Karpas-422 (cell line): ENCODE results near the gene CDKN2AIP. TPM values are rescaled to one million over a fixed set of nuclear protein-coding genes. Genes with fewer than 3 reads are reported as not detected.

Experiments used
- DNase-seq: peaks from one replicate; pipeline ENCODE4 v3.0.0-alpha.2; 2015
- H2AFZ ChIP-seq: fragments of 200-600 bp; sonication (generic); 2 replicates; pipeline ENCODE4 v1.6.1; 2014; ENCODE audit warnings: antibody characterized with exemption, low read length, mixed read lengths
- H3K27ac ChIP-seq: fragments of 200-600 bp; sonication (generic); 2 replicates; pipeline ENCODE4 v1.5.1; 2014; ENCODE audit warnings: mild to moderate bottlenecking, low read length, moderate library complexity
- H3K27me3 ChIP-seq: fragments of 200-600 bp; sonication (generic); 2 replicates; pipeline ENCODE4 v1.6.1; 2014; ENCODE audit warnings: low read length, mixed read lengths
- H3K36me3 ChIP-seq: fragments of 200-600 bp; sonication (generic); 2 replicates; pipeline ENCODE4 v1.6.1; 2014; ENCODE audit warnings: low read length, mixed read lengths; ENCODE audit not compliant: insufficient read depth
- H3K4me1 ChIP-seq: fragments of 200-600 bp; sonication (generic); 2 replicates; pipeline ENCODE4 v1.6.1; 2014; ENCODE audit warnings: mild to moderate bottlenecking, low read length, mixed read lengths
- H3K4me2 ChIP-seq: fragments of 200-600 bp; sonication (generic); 2 replicates; pipeline ENCODE4 v1.6.1; 2014; ENCODE audit warnings: low read length, low read depth, mild to moderate bottlenecking; ENCODE audit not compliant: poor library complexity, severe bottlenecking
- H3K4me3 ChIP-seq: fragments of 200-600 bp; sonication (generic); 2 replicates; pipeline ENCODE4 v1.5.1; 2014; ENCODE audit warnings: mild to moderate bottlenecking, antibody characterized with exemption, low read length, mixed read lengths
- H3K79me2 ChIP-seq: fragments of 200-600 bp; sonication (generic); 2 replicates; pipeline ENCODE4 v1.6.1; 2014; ENCODE audit warnings: mild to moderate bottlenecking, low read length, mixed read lengths
- H3K9ac ChIP-seq: fragments of 200-600 bp; sonication (generic); 2 replicates; pipeline ENCODE4 v1.6.0; 2014; ENCODE audit warnings: low read length
- H3K9me2 ChIP-seq: fragments of 200-600 bp; sonication (generic), shearing (Covaris generic); replicated peaks from 2 replicates; pipeline ENCODE4 v1.6.0; 2014; ENCODE audit warnings: mild to moderate bottlenecking, low read length, moderate library complexity; ENCODE audit not compliant: insufficient read depth
- H3K9me3 ChIP-seq: fragments of 300-700, 200-600 bp; sonication (generic); 2 replicates; pipeline ENCODE4 v1.6.1; 2014; ENCODE audit warnings: low read length, mixed read lengths
- H4K20me1 ChIP-seq: fragments of 200-600 bp; sonication (generic); 2 replicates; pipeline ENCODE4 v1.6.1; 2014; ENCODE audit warnings: mild to moderate bottlenecking, antibody characterized with exemption, low read length, low read depth; ENCODE audit not compliant: insufficient read depth
- total RNA-seq: library from RNA; depleted of rRNA; stranded (reverse); fragments of >200 nt; shearing (Covaris generic); gene quantifications from 2 replicates; pipeline ENCODE4 v1.2.3, GENCODE V29; 2014; ENCODE audit warnings: low replicate concordance

CDKN2AIP gene
- total RNA-seq, 1 experiment from 2014 or later, result 16.8 TPM

DNA sequence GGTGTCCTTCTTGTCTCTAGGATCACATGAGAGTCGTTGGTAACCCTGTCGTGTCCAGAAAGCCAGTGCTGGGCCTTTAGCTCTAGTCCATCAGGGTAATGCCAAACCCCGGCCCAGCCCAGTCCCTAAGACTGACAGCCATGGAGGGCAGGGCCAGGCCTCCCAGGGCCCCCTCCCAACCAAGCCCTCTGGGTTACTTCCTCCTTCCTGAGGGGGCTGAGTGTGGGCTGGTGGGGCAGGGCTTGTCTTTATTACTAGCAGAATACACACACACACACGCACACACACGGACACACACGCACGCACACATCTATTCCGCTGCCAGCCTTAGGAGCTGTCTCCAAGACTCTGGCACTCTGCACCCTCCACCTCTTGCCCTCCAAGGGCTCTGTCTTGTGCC, 35.6 kb upstream of the CDKN2AIP start:
- Histone ChIP-seq H3K4me3 (no peak overlapping the region), H2AFZ (no peak overlapping the region), H4K20me1 (no peaks in the 10 kb centered on the region), H3K79me2 (no peaks in the 10 kb centered on the region), H3K27ac (no peak overlapping the region), H3K27me3 (no peaks in the 10 kb centered on the region), H3K36me3 (no peaks in the 10 kb centered on the region), H3K9me2 (no peaks in the 10 kb centered on the region), H3K4me1 (no peaks in the 10 kb centered on the region), H3K4me2 (no peak overlapping the region), H3K9ac (no peak overlapping the region), H3K9me3 (no peaks in the 10 kb centered on the region)
- no peak for DNase-seq

DNA sequence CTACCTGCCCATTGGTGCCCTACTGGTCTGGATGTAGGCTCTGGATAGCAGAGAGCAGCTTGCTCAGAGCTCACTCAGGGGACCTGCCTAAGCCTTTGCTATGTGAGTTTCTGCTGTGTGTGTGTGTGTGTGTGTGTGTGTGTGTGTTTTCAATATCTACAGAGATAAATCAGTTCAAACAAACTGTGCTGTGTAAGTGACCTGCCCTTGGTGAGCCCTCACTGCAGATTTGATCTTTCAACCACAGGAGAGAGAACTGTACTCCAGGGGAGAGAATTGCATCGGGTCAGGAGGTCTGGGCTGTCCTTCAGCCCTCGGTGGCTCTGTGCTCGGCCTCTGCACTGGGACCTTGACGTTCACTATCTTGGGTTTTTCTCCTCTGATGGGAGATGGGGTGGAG, 35.0 kb upstream of the CDKN2AIP start:
- Histone ChIP-seq H3K4me3 (no peak overlapping the region), H3K27me3 (no peaks in the 10 kb centered on the region), H3K4me2 (no peak overlapping the region), H3K9ac (no peak overlapping the region), H3K36me3 (no peaks in the 10 kb centered on the region), H3K79me2 (no peaks in the 10 kb centered on the region), H4K20me1 (no peaks in the 10 kb centered on the region), H3K27ac (no peak overlapping the region), H3K9me2 (no peaks in the 10 kb centered on the region), H2AFZ (no peak overlapping the region), H3K4me1 (no peaks in the 10 kb centered on the region), H3K9me3 (no peaks in the 10 kb centered on the region)
- no peak for DNase-seq

DNA sequence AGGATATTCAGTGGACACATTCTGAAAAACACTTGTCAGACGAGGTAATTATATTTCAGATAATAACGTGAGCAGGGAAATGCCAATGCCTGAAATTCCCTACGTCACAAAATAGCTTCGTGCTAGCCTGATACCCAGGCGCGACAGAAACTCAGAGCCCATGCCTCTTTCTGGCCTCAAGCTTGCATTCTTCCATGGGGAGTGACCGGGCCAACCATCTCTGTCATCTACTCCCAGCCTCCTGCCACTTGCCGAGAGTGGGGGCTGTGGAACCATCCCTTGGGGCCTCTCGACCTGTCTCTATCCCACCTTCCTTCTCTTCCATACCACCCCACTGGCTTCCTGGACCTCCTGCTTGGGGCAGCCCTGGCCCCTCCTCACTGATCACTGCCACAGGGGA, 34.5 kb upstream of the CDKN2AIP start:
- H2AFZ ChIP-seq, result no peak overlapping the region
- H3K9me3 ChIP-seq, result no peaks in the 10 kb centered on the region
- H3K9ac ChIP-seq, result no peak overlapping the region
- no peaks in the 10 kb centered on the region for H3K36me3 ChIP-seq
- no peak for DNase-seq
- H3K9me2 ChIP-seq, result no peaks in the 10 kb centered on the region
- H3K79me2 ChIP-seq, result no peaks in the 10 kb centered on the region
- H3K27ac ChIP-seq, result no peak overlapping the region
- no peaks in the 10 kb centered on the region for H3K27me3 ChIP-seq
- no peak overlapping the region for H3K4me3 ChIP-seq
- H3K4me1 ChIP-seq, result no peaks in the 10 kb centered on the region
- no peak overlapping the region for H3K4me2 ChIP-seq
- H4K20me1 ChIP-seq, result no peaks in the 10 kb centered on the region

DNA sequence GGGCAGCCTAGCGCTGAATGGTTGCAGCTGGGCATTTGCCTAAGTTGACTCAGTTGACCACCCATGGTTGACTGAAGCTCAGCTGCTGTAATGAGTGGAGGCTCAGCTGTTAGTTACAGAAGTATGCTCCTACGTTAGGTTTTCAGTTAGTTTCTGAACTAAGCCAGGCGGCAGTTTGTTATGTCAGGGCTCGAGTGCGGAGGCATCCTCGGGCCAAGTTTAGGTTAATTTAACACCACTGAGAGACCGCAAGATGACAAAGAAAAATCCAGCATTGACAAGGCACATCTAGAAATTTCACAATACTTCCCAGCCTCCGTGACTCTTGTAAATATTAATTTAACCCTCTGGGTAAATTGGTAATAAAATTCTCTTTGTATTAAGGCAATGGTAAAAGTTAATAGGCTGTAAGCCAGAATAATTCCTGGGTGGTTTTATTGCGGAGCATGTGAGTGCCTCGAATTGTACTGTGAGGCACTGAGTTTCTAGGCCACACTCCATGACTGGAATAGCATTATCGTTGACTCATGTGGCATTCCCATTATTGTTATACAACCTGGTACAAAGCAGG, 33.1 kb upstream of the CDKN2AIP start:
- Histone ChIP-seq H2AFZ (no peak overlapping the region), H3K9ac (no peak overlapping the region), H3K9me2 (no peaks in the 10 kb centered on the region), H3K27ac (no peak overlapping the region), H4K20me1 (no peaks in the 10 kb centered on the region), H3K27me3 (no peaks in the 10 kb centered on the region), H3K36me3 (no peaks in the 10 kb centered on the region), H3K4me1 (no peaks in the 10 kb centered on the region), H3K4me2 (no peak overlapping the region), H3K9me3 (no peaks in the 10 kb centered on the region), H3K79me2 (no peaks in the 10 kb centered on the region), H3K4me3 (no peak overlapping the region)
- DNase-seq, result no peak

DNA sequence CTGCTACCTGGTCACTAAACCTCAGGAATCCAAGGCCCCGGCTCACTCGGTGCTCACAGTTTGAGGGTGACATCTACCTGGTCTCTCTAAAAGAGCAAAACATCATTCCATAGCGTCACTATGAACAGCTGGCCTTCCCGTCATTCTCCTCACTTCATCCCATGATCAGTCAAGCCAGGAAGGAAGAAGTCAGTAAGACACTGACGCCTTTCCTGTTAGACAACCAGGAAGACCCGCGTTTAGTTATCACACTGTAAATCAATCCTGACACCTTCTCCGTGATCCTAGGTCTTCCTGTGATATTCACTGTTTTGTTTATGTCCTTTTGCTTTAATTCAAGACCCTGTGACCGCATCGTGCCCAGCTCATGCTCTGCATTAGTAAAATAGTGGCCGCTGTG, 31.6 kb upstream of the CDKN2AIP start:
- H3K36me3 ChIP-seq, result no peaks in the 10 kb centered on the region
- no peaks in the 10 kb centered on the region for H3K79me2 ChIP-seq
- no peak overlapping the region for H3K27ac ChIP-seq
- no peak overlapping the region for H3K9ac ChIP-seq
- H3K4me2 ChIP-seq, result no peak overlapping the region
- H3K4me1 ChIP-seq, result no peaks in the 10 kb centered on the region
- H2AFZ ChIP-seq, result no peak overlapping the region
- no peaks in the 10 kb centered on the region for H3K27me3 ChIP-seq
- H3K9me3 ChIP-seq, result no peaks in the 10 kb centered on the region
- H3K4me3 ChIP-seq, result no peak overlapping the region
- DNase-seq, result no peak
- no peaks in the 10 kb centered on the region for H3K9me2 ChIP-seq
- no peaks in the 10 kb centered on the region for H4K20me1 ChIP-seq

DNA sequence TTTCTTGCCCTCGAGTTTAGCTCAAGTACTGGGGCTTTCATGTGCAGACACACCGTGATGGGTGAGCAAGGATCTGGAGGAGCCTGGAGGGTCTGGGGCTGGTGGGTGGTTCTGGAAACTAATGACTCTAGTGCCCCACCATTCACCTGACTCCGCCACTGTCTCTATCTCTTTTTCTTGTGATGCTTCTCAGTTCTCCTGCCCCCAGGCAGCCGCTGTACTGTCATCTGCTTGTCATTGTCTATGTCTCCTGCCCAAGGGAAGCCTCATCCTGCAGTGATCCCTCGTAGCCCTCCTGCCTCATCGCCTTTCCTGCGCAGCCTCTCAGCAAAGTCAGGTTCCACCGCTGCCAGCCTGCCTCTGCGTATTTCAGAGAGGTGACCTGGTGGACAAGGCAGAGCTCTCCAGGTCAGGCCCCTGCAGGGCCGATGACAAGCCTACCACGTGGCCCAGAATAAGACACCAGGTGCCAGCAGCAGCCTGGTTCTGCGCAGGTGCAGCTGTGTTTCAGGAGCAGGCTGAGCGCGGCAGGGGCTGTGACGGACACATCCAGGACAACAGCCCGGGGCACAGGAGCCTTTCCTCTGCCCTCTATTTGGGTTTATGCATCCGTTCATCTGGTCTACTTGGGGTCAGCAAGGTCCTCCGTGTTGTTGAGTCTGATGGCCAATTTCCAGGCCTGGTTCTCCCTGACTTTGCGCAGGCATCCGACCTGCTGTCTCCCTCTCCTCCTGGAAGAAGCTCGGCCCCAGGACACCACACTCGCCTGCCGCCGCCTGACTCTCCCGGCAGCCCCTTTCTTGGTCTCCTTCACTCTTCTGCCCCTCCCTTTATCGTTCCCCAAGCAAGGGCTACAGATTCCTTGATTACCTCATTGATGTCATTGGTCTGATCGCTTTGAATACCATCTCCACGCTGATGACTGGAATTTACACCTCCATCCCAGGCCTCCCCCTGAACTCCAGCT, 30.9 kb upstream of the CDKN2AIP start:
- no peaks in the 10 kb centered on the region for H3K9me3 ChIP-seq
- DNase-seq, result no peak
- H3K4me2 ChIP-seq, result no peak overlapping the region
- H3K27me3 ChIP-seq, result no peaks in the 10 kb centered on the region
- H3K27ac ChIP-seq, result no peak overlapping the region
- H3K9ac ChIP-seq, result no peak overlapping the region
- no peak overlapping the region for H3K4me3 ChIP-seq
- no peak overlapping the region for H2AFZ ChIP-seq
- no peaks in the 10 kb centered on the region for H3K79me2 ChIP-seq
- H3K4me1 ChIP-seq, result no peaks in the 10 kb centered on the region
- no peaks in the 10 kb centered on the region for H4K20me1 ChIP-seq
- no peaks in the 10 kb centered on the region for H3K9me2 ChIP-seq
- no peaks in the 10 kb centered on the region for H3K36me3 ChIP-seq

DNA sequence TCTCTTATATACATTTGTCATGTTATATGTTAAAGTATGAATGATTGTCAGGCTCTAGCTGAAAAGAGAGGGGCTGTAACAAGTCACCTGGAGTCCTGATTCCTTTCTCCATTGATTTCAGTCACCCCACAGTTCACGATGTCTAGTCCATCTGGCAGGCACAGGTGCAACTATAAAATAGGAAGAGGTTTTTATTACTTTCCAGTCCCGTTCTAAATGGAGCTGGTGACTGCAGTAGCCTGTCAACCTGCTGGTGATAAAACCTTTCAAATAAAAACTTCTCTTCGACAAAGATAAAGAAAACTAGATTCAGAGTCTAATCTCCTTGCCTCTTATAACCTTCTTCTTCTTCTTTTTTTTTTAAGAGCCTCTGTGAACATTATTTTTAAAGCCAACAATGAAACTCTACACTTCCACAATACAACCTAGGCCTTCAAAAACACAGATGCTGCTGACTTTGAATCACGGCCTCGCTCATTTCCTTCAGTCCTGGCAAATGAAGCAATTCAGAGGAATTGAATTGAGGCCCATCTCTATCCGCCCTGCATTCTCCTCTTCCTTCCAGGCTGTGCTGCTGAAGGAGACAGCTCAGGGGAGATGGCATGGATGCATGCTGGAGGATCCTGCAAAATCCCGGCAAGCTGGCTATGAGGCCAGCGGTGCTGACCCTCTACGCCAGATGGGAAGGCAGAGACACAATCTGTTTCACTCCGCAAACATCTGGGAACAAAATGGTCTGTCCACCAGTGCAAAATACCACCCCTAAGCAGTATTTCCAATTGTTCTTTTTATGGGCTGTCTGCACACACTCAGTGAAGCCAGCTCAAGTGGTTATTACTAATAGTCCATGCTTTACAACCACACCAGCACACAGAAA, 27.3 kb upstream of the CDKN2AIP start:
- H3K9me2 ChIP-seq, result no peaks in the 10 kb centered on the region
- no peaks in the 10 kb centered on the region for H4K20me1 ChIP-seq
- H3K4me2 ChIP-seq, result no peak overlapping the region
- no peak for DNase-seq
- H3K79me2 ChIP-seq, result no peaks in the 10 kb centered on the region
- H3K4me1 ChIP-seq, result no peaks in the 10 kb centered on the region
- H3K27me3 ChIP-seq, result no peaks in the 10 kb centered on the region
- H3K36me3 ChIP-seq, result no peaks in the 10 kb centered on the region
- no peaks in the 10 kb centered on the region for H3K9me3 ChIP-seq
- no peak overlapping the region for H2AFZ ChIP-seq
- H3K4me3 ChIP-seq, result no peak overlapping the region
- H3K27ac ChIP-seq, result no peak overlapping the region
- H3K9ac ChIP-seq, result no peak overlapping the region
